ENCODE data around the gene LDB2. TPM values are rescaled to one million over a fixed set of nuclear protein-coding genes. Genes with fewer than 3 reads are reported as not detected.

The LDB2 gene
- total and polyA plus RNA-seq, 2 of the 8 experiments (the other 6 are each of a cell fraction or from before 2014, with no cell fraction given) = 57.0 to 140 TPM

DNA sequence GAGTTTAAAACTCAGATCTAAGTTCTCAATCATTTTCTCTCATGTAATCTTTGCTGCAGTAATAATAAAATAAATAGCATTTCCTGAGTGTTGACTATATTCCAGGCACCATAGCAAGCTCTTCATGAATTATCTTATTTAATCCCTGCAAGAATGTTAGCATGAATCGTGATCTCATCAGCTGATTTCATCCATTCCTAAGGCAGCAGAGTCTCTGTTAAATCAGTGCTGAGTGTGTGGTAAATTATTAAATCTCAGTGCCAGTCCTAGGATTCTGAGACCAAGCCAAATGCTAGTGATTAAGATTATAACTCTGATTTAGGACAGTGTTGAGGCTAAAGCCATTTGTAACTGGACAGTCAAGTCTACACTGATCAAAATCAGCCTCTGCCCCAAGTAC, 431.9 kb downstream of the LDB2 start:
- Histone ChIP-seq H3K4me3 (ENCODE audit: extremely low read depth in 1 of 4, insufficient read depth in 2 of 4, low read depth in 3 of 4, low read length in 4 of 4) (no peak overlapping the region), H2AFZ (ENCODE audit: low read length) (no peak overlapping the region), H3K23ac (ENCODE audit: insufficient read length) (no peak overlapping the region), H4K8ac (ENCODE audit: extremely low read depth, insufficient read depth, low read length) (no peak overlapping the region), H4K5ac (ENCODE audit: insufficient read length, low read depth, low read length) (no peak overlapping the region), H4K91ac (replicated peaks; ENCODE audit: insufficient read length, low read length) (no peak overlapping the region), H2BK120ac (replicated peaks; ENCODE audit: low read depth, low read length) (no peak overlapping the region), H3K9ac (replicated peaks in 1 of 4; ENCODE audit: extremely low read depth in 1 of 4, low read depth in 3 of 4, low read length in 3 of 4) (no peak overlapping the region), H3K9me3 (ENCODE audit: insufficient read depth in 2 of 2, low read depth in 1 of 2, low read length in 1 of 2) (no peaks in the 10 kb centered on the region), H2BK15ac (ENCODE audit: low read length) (no peak overlapping the region), H4K20me1 (replicated peaks in 1 of 2; ENCODE audit: control insufficient read depth in 1 of 2, insufficient read depth in 2 of 2, low read length in 2 of 2) (no peaks in the 10 kb centered on the region), H3K4ac (replicated peaks; ENCODE audit: insufficient read length, low read depth, low read length) (no peak overlapping the region), H3K23me2 (ENCODE audit: low read depth, low read length) (no peaks in the 10 kb centered on the region), H3K4me1 (replicated peaks in 1 of 4; ENCODE audit: control insufficient read depth in 3 of 4, insufficient read depth in 4 of 4, low read length in 3 of 4) (no peaks in the 10 kb centered on the region), H3K14ac (ENCODE audit: insufficient read length) (no peak overlapping the region), H2BK12ac (ENCODE audit: low read depth, low read length) (no peak overlapping the region), H2AK5ac (ENCODE audit: low read depth, low read length) (no peak overlapping the region), H3K27me3 (replicated peaks in 1 of 4; ENCODE audit: control insufficient read depth in 3 of 4, extremely low read depth in 1 of 4, insufficient read depth in 3 of 4, low read length in 3 of 4) (no peaks in the 10 kb centered on the region), H3K56ac (replicated peaks; ENCODE audit: insufficient read length, low read depth, low read length) (no peak overlapping the region), H3K18ac (ENCODE audit: extremely low read depth, low read length) (no peak overlapping the region), H2BK20ac (ENCODE audit: low read length) (no peak overlapping the region), H3K79me2 (ENCODE audit: control insufficient read depth in 1 of 2, insufficient read depth in 2 of 2, low read length in 2 of 2) (no peaks in the 10 kb centered on the region), H3K36me3 (ENCODE audit: control insufficient read depth in 2 of 4, insufficient read depth in 4 of 4, low read length in 3 of 4) (no peaks in the 10 kb centered on the region), H3K27ac (ENCODE audit: low read depth, low read length) (no peak overlapping the region), H2BK5ac (ENCODE audit: low read depth, low read length) (no peak overlapping the region), H3K79me1 (ENCODE audit: low read depth, low read length) (no peaks in the 10 kb centered on the region), H3K4me2 (ENCODE audit: insufficient read depth in 1 of 2, low read depth in 2 of 2, low read length in 2 of 2) (no peak overlapping the region)
- FAIRE-seq (no peak), DNase-seq (ENCODE audit: low read depth in 1 of 2, low spot score in 2 of 2) (no peak)
- WGBS, 2 experiments (ENCODE audit: extremely low coverage in 1 of 2, insufficient coverage in 1 of 2, insufficient read length in 1 of 2, insufficient replicate concordance in 2 of 2, low coverage in 1 of 2, low lambda C conversion rate in 2 of 2, missing lambda C conversion rate in 1 of 2) = 94% methylated on average over 1 of the region's 1 CpG; no CpG with 5 or more reads in 1 of the 2 experiments
- CTCF ChIA-PET (ENCODE audit: partially characterized antibody) = interaction anchor here (0.7 to 1.2 kb wide), 2 partner anchors 115 to 165 kb away, joined by 3 to 4 read pairs; no protein-coding TSS in a partner anchor
- POLR2A ChIA-PET (ENCODE audit: partially characterized antibody) = no interaction called here
- no peak for TF ChIP-seq BCL11A (IDR thresholded peaks at IDR 0.05; ENCODE audit: low read depth in 2 of 2, low read length in 2 of 2)
- TF ChIP-seq TCF12 (IDR thresholded peaks at IDR 0.05; ENCODE audit: low read depth, low read length) = no peak
- TF ChIP-seq POU5F1 (IDR thresholded peaks at IDR 0.05; ENCODE audit: low read depth, low read length) = no peak
- no peak for TF ChIP-seq TBP (IDR thresholded peaks at IDR 0.05; ENCODE audit: low read depth, low read length)
- TF ChIP-seq, protein P1, sequence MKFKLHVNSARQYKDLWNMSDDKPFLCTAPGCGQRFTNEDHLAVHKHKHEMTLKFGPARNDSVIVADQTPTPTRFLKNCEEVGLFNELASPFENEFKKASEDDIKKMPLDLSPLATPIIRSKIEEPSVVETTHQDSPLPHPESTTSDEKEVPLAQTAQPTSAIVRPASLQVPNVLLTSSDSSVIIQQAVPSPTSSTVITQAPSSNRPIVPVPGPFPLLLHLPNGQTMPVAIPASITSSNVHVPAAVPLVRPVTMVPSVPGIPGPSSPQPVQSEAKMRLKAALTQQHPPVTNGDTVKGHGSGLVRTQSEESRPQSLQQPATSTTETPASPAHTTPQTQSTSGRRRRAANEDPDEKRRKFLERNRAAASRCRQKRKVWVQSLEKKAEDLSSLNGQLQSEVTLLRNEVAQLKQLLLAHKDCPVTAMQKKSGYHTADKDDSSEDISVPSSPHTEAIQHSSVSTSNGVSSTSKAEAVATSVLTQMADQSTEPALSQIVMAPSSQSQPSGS (IDR thresholded peaks at IDR 0.05; ENCODE audit: low read length) = no peak
- TF ChIP-seq POLR2AphosphoS5 (IDR thresholded peaks at IDR 0.05; ENCODE audit: low read depth, low read length) = no peak
- TF ChIP-seq, protein P2, sequence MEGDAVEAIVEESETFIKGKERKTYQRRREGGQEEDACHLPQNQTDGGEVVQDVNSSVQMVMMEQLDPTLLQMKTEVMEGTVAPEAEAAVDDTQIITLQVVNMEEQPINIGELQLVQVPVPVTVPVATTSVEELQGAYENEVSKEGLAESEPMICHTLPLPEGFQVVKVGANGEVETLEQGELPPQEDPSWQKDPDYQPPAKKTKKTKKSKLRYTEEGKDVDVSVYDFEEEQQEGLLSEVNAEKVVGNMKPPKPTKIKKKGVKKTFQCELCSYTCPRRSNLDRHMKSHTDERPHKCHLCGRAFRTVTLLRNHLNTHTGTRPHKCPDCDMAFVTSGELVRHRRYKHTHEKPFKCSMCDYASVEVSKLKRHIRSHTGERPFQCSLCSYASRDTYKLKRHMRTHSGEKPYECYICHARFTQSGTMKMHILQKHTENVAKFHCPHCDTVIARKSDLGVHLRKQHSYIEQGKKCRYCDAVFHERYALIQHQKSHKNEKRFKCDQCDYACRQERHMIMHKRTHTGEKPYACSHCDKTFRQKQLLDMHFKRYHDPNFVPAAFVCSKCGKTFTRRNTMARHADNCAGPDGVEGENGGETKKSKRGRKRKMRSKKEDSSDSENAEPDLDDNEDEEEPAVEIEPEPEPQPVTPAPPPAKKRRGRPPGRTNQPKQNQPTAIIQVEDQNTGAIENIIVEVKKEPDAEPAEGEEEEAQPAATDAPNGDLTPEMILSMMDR (IDR thresholded peaks at IDR 0.05; ENCODE audit: control extremely low read depth in 1 of 3, insufficient read depth in 1 of 3, low read depth in 1 of 3, low read length in 3 of 3) = no peak
- TF ChIP-seq CEBPB (IDR thresholded peaks at IDR 0.05; ENCODE audit: low read depth, low read length) = no peak
- no peak for TF ChIP-seq RBBP5 (IDR thresholded peaks at IDR 0.05; ENCODE audit: borderline replicate concordance, low read depth, low read length)
- no peak for TF ChIP-seq GTF2F1 (IDR thresholded peaks at IDR 0.05; ENCODE audit: borderline replicate concordance, low read depth, low read length)
- no peak for TF ChIP-seq GABPA (IDR thresholded peaks at IDR 0.05; ENCODE audit: borderline replicate concordance, insufficient read depth, low read length)

Measured in H1 (cell line).